Natural killer cell (primary cell): ENCODE measurements around the gene DLEC1. TPM values are rescaled to one million over a fixed set of nuclear protein-coding genes. Genes with fewer than 3 reads are reported as not detected.

Source experiments
- ATAC-seq, 3 donors: fragments of 150-1000 bp in 2 of 3; fragments of 200-7000 bp in 1 of 3; cut with Tn5 transposase; 1 replicate in 1 of 3; 2 replicates in 2 of 3; pipeline ENCODE4 v1.10.0; 2021; ENCODE audit warnings: mild to moderate bottlenecking in 2 of 3, moderate library complexity in 2 of 3
- DNase-seq, 2 donors: peaks; one replicate each; pipeline versions ENCODE4 v3.0.0 to v3.0.0-alpha.2; 2013 to 2021; ENCODE audit warnings: mixed read lengths in 1 of 2
- H3K27ac ChIP-seq: one replicate; pipeline ENCODE4 v1.5.1; 2013; ENCODE audit warnings: mild to moderate bottlenecking, low read length
- H3K27me3 ChIP-seq: one replicate; pipeline ENCODE4 v1.6.1; 2013; ENCODE audit warnings: low read length; ENCODE audit not compliant: control insufficient read depth, insufficient read depth
- H3K36me3 ChIP-seq: one replicate; pipeline ENCODE4 v1.6.1; 2013; ENCODE audit warnings: low read length; ENCODE audit not compliant: control insufficient read depth, insufficient read depth
- H3K4me1 ChIP-seq: one replicate; pipeline ENCODE4 v1.6.1; 2013; ENCODE audit warnings: low read length; ENCODE audit not compliant: control insufficient read depth, insufficient read depth
- H3K4me3 ChIP-seq: one replicate; pipeline ENCODE4 v1.5.1; 2013; ENCODE audit warnings: low read length
- H3K9me3 ChIP-seq: one replicate; pipeline ENCODE4 v1.6.1; 2013; ENCODE audit warnings: low read length; ENCODE audit not compliant: control insufficient read depth, insufficient read depth
- H3K27ac Mint-ChIP-seq, 2 donors: one replicate each; pipeline ENCODE4 v1.8.0; 2022; ENCODE audit warnings: mild to moderate bottlenecking in 2 of 2, mixed read lengths in 2 of 2, moderate library complexity in 1 of 2
- H3K27me3 Mint-ChIP-seq, 2 donors: one replicate each; pipeline ENCODE4 v1.8.0; 2022; ENCODE audit warnings: low read depth in 2 of 2, mixed read lengths in 2 of 2
- H3K36me3 Mint-ChIP-seq: one replicate; pipeline ENCODE4 v1.8.0; 2022; ENCODE audit warnings: mixed read lengths
- H3K4me1 Mint-ChIP-seq, 2 donors: one replicate each; pipeline ENCODE4 v1.8.0; 2022; ENCODE audit warnings: mixed read lengths in 2 of 2
- H3K4me3 Mint-ChIP-seq: one replicate; pipeline ENCODE4 v1.8.0; 2022; ENCODE audit warnings: mild to moderate bottlenecking, moderate library complexity, mixed read lengths
- H3K9me3 Mint-ChIP-seq, 2 donors: one replicate each; pipeline ENCODE4 v1.8.0; 2022; ENCODE audit warnings: mixed read lengths in 2 of 2
- WGBS: methylation state at CpG from one replicate; pipeline ENCODE4 v1.1.7; 2013; ENCODE audit warnings: missing lambda C conversion rate; ENCODE audit not compliant: insufficient coverage; 5-methylcytosine and 5-hydroxymethylcytosine counted together
- intact Hi-C: fragments of 100-400 bp; cut with micrococcal nuclease; formaldehyde crosslinking; loops from one replicate; pipeline ENCODE4 v1.14.2; 2022
- total RNA-seq, 4 donors: library from RNA; stranded (reverse); fragments of 120-200 nt in 1 of 4; gene quantifications; one replicate each; pipeline versions ENCODE4 v1.2.3 to v1.2.4, GENCODE V29; 2013 to 2022
- TF ChIP-seq, protein P1 (sequence below): fragments of 200-600 bp; IDR thresholded peaks from one replicate; pipeline ENCODE4 v1.8.0; 2022; ENCODE audit warnings: antibody characterized with exemption

Gene DLEC1
- total RNA-seq, 3 donors from 2014 or later (not counting 1 experiment from before 2014, with no cell fraction given), result 6.1 to 7.5 (median 7.0) TPM

- H3K9me3 Mint-ChIP-seq, result no peaks in the 10 kb centered on the region
- no peak overlapping the region for H3K4me3 Mint-ChIP-seq
- peaks cover 0 to 33% of the 10 kb centered on the region in 2 donors for H3K4me1 Mint-ChIP-seq
- peaks cover 3% of the 10 kb centered on the region for H3K4me1 ChIP-seq
- H3K27me3 Mint-ChIP-seq, result no peaks in the 10 kb centered on the region
- H3K36me3 Mint-ChIP-seq, result no peaks in the 10 kb centered on the region
- H3K27me3 ChIP-seq, result no peaks in the 10 kb centered on the region
- H3K4me3 ChIP-seq, result no peak overlapping the region
- H3K27ac ChIP-seq, result no peak overlapping the region
- H3K9me3 ChIP-seq, result no peaks in the 10 kb centered on the region
- peak overlapping the region in 1 of 2 donors; percentile 58 for H3K27ac Mint-ChIP-seq
- TF ChIP-seq, protein P1, sequence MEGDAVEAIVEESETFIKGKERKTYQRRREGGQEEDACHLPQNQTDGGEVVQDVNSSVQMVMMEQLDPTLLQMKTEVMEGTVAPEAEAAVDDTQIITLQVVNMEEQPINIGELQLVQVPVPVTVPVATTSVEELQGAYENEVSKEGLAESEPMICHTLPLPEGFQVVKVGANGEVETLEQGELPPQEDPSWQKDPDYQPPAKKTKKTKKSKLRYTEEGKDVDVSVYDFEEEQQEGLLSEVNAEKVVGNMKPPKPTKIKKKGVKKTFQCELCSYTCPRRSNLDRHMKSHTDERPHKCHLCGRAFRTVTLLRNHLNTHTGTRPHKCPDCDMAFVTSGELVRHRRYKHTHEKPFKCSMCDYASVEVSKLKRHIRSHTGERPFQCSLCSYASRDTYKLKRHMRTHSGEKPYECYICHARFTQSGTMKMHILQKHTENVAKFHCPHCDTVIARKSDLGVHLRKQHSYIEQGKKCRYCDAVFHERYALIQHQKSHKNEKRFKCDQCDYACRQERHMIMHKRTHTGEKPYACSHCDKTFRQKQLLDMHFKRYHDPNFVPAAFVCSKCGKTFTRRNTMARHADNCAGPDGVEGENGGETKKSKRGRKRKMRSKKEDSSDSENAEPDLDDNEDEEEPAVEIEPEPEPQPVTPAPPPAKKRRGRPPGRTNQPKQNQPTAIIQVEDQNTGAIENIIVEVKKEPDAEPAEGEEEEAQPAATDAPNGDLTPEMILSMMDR, result no peak
- intact Hi-C loops, result loop anchor here (5.0 kb wide), 2 partner anchors 178 to 223 kb away; no protein-coding TSS in a partner anchor
- ATAC-seq (no peak), DNase-seq (no peak)
- peaks cover 37% of the 10 kb centered on the region for H3K36me3 ChIP-seq
- WGBS, result 100% methylated on average over 1 of the region's 1 CpG
Observed at GRCh38 chr3:38119248-38119544, 80.2 kb downstream of the DLEC1 start.

DNA sequence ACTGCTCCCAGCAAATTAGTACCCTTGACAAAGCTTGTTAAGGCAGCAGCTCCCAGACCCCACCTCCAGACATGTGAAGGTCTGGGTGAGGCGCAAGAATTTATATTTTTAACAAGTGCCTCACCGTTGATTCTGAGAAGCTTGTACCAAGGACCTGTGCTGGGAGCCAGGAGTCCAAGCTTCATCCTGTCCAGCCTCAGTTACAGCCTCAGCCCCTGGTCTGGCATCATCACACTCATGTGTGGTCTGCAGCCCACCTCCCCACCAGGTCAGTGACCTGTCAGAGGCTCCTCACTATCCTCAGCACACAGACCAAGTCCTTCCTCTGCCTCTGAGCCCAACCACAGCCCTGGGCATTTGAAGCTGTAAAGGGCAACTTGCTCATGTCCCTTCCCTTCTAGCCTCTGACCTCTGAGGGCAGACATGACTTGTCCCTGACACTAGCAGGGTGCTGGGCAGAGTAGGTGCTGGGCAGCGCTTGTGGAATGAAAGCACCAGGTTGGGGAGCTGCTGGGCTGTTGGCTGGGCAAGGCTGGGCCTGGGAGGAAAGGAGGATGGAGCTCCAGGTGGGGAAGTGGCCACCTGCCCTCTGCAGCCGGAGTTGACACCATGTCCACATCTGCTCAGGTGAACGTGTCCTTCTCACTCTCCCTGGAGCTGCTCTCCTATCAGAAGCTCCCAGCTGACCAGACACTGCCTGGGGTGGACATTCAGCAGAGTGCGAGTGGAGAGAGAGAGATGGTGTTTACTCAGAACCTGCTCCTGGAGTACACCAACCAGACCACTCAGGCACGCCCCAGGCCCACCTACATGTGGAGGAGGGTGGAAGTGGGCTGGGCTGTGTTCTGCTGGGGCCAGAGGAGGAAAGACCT, 81.0 kb downstream of the DLEC1 start:
- no peak for DNase-seq
- no peaks in the 10 kb centered on the region for H3K9me3 ChIP-seq
- Mint-ChIP-seq H3K9me3 (no peaks in the 10 kb centered on the region), H3K36me3 (peaks cover 6% of the 10 kb centered on the region), H3K27ac (peak overlapping the region in 1 of 2 donors; percentile 74), H3K27me3 (no peaks in the 10 kb centered on the region), H3K4me1 (peaks cover 5 to 37% of the 10 kb centered on the region in 2 donors), H3K4me3 (peak overlapping the region; percentile 40)
- intact Hi-C loops, result loop anchor here (5.0 kb wide), 2 partner anchors 177 to 222 kb away; no protein-coding TSS in a partner anchor
- peaks cover 43% of the 10 kb centered on the region for H3K36me3 ChIP-seq
- peaks cover 3% of the 10 kb centered on the region for H3K4me1 ChIP-seq
- no peak overlapping the region for H3K4me3 ChIP-seq
- ATAC-seq, result no peak
- H3K27ac ChIP-seq, result no peak overlapping the region
- TF ChIP-seq, protein P1, result no peak
- no peaks in the 10 kb centered on the region for H3K27me3 ChIP-seq
- 97% methylated on average over 6 of the region's 7 CpGs for WGBS

DNA sequence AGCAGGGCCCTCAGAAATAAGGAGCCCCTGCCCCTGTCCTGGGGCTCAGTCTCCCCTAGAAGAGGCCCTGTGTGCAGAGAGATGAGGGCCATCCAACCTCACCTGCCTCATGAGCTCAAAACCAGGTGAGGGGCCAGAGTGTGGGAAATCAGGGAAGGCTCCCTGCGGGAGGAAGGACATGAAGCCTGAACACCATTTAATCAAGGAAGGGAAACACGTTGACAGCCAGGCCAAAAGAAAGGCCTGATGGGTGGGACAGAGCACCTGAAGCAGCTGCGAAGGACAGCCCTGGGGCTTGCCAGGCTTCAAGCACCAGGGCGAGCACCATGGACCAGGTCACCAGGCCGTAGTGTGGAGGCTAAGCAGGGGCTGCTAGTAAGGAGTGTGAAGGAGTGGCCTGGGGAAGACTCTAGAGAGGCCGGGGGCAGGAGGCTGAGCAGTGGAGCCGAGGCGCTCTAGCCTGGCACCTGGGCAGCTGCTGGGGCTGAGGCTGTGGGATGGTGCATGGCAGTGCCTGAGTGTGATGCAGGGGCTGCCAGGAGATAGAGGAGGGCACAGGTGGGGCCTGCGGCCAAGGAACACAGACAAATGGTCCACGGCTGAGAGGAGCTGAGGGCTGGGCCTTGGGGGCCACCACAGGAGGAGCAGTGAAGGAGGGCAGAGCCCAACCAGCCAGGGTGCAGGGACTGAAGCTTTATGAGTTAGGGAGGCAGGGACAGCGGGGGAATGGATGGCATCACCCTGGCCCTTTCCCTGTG, 81.9 kb downstream of the DLEC1 start:
- H3K27ac ChIP-seq, result no peak overlapping the region
- WGBS, result 95% methylated on average over 11 of the region's 11 CpGs
- intact Hi-C loops, result no loop called here
- no peaks in the 10 kb centered on the region for H3K9me3 Mint-ChIP-seq
- H3K27me3 ChIP-seq, result no peaks in the 10 kb centered on the region
- peak overlapping the region; percentile 40 for H3K4me3 Mint-ChIP-seq
- no peaks in the 10 kb centered on the region for H3K9me3 ChIP-seq
- DNase-seq (no peak), ATAC-seq (no peak)
- H3K36me3 ChIP-seq, result peaks cover 51% of the 10 kb centered on the region
- peaks cover 5 to 36% of the 10 kb centered on the region in 2 donors for H3K4me1 Mint-ChIP-seq
- peak overlapping the region in 1 of 2 donors; percentile 74 for H3K27ac Mint-ChIP-seq
- H3K4me3 ChIP-seq, result no peak overlapping the region
- peaks cover 3% of the 10 kb centered on the region for H3K4me1 ChIP-seq
- TF ChIP-seq, protein P1, result no peak
- H3K36me3 Mint-ChIP-seq, result peaks cover 6% of the 10 kb centered on the region
- H3K27me3 Mint-ChIP-seq, result no peaks in the 10 kb centered on the region
